ENCODE data around the gene DIDO1. TPM values are rescaled to one million over a fixed set of nuclear protein-coding genes. Genes with fewer than 3 reads are reported as not detected.

The DIDO1 gene
- total and polyA plus RNA-seq, 2 donors (not counting 1 experiment from before 2014, with no cell fraction given), result 25.9 to 33.2 TPM

DNA sequence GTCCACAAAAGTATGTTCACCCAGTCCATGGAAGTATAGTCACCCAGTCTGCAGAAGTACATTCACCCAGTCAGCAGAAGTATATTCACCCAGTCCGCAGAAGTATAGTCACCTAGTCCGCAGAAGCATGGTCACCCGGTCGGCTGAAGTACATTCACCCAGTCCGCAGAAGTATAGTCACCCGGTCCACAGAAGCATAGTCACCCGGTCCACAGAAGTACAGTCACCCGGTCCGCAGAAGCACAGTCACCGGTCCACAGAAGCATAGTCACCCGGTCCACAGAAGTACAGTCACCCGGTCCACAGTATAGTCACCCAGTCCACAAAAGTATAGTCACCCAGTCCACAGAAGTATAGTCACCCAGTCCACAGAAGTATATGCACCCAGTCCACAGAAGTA, 73.5 kb downstream of the DIDO1 start:
- Histone ChIP-seq H3K4me3 (replicated peaks in 1 of 4; ENCODE audit: control extremely low read depth in 1 of 4, insufficient read depth in 1 of 4, low read depth in 3 of 4, low read length in 4 of 4) (no peak overlapping the region), H3K9me3 (ENCODE audit: control insufficient read depth, insufficient read depth, low read depth, low read length) (no peaks in the 10 kb centered on the region), H3K4me2 (ENCODE audit: extremely low read depth, insufficient read depth, low read length) (no peak overlapping the region), H3K79me2 (ENCODE audit: control insufficient read depth, insufficient read depth, low read length) (no peaks in the 10 kb centered on the region), H3K4me1 (ENCODE audit: control insufficient read depth, extremely low read depth, insufficient read depth, low read length) (no peaks in the 10 kb centered on the region), H3K27me3 (ENCODE audit: control insufficient read depth, insufficient read depth, low read length) (no peaks in the 10 kb centered on the region), H3K9ac (ENCODE audit: insufficient read depth, low read length) (no peak overlapping the region), H3K36me3 (ENCODE audit: control insufficient read depth, insufficient read depth, low read length) (peaks cover 7% of the 10 kb centered on the region), H3K27ac (ENCODE audit: insufficient read depth, low read length) (no peak overlapping the region), H4K20me1 (ENCODE audit: control insufficient read depth, extremely low read depth, insufficient read depth, low read length) (no peaks in the 10 kb centered on the region), H2AFZ (ENCODE audit: low read length) (no peak overlapping the region)
- no peak for TF ChIP-seq EZH2 (IDR thresholded peaks at IDR 0.05; ENCODE audit: low read length, missing control alignments)
- no peak for DNase-seq (ENCODE audit: low read depth in 2 of 2)

DNA sequence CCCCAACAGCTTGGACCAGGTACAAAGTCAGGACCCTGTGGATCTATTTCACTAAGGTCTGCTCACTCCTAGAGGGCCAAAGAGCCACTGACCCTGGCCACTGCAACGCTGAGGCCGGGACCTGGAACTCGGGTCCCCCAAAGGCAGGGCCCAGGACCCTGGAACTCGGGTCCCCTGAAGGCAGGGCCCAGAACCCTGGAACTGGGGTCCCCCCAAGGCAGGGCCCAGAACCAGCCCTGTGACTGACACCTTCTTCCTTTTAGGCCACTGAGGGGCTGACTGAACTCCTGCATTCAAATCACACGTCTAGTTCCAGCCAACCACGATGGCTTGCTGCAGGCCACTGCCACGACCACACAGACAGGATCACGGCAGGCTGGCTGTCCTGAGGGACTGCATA, 74.1 kb downstream of the DIDO1 start:
- Histone ChIP-seq H3K4me3 (replicated peaks in 1 of 4; ENCODE audit: control extremely low read depth in 1 of 4, insufficient read depth in 1 of 4, low read depth in 3 of 4, low read length in 4 of 4) (no peak overlapping the region), H3K79me2 (ENCODE audit: control insufficient read depth, insufficient read depth, low read length) (no peaks in the 10 kb centered on the region), H3K9ac (ENCODE audit: insufficient read depth, low read length) (no peak overlapping the region), H3K4me1 (ENCODE audit: control insufficient read depth, extremely low read depth, insufficient read depth, low read length) (no peaks in the 10 kb centered on the region), H3K27ac (ENCODE audit: insufficient read depth, low read length) (no peak overlapping the region), H2AFZ (ENCODE audit: low read length) (no peak overlapping the region), H3K9me3 (ENCODE audit: control insufficient read depth, insufficient read depth, low read depth, low read length) (no peaks in the 10 kb centered on the region), H4K20me1 (ENCODE audit: control insufficient read depth, extremely low read depth, insufficient read depth, low read length) (no peaks in the 10 kb centered on the region), H3K36me3 (ENCODE audit: control insufficient read depth, insufficient read depth, low read length) (peaks cover 7% of the 10 kb centered on the region), H3K4me2 (ENCODE audit: extremely low read depth, insufficient read depth, low read length) (no peak overlapping the region), H3K27me3 (ENCODE audit: control insufficient read depth, insufficient read depth, low read length) (no peaks in the 10 kb centered on the region)
- TF ChIP-seq, protein P1, sequence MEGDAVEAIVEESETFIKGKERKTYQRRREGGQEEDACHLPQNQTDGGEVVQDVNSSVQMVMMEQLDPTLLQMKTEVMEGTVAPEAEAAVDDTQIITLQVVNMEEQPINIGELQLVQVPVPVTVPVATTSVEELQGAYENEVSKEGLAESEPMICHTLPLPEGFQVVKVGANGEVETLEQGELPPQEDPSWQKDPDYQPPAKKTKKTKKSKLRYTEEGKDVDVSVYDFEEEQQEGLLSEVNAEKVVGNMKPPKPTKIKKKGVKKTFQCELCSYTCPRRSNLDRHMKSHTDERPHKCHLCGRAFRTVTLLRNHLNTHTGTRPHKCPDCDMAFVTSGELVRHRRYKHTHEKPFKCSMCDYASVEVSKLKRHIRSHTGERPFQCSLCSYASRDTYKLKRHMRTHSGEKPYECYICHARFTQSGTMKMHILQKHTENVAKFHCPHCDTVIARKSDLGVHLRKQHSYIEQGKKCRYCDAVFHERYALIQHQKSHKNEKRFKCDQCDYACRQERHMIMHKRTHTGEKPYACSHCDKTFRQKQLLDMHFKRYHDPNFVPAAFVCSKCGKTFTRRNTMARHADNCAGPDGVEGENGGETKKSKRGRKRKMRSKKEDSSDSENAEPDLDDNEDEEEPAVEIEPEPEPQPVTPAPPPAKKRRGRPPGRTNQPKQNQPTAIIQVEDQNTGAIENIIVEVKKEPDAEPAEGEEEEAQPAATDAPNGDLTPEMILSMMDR (conservative IDR thresholded peaks at IDR 0.05 in 1 of 2, IDR thresholded peaks at IDR 0.05 in 1 of 2; ENCODE audit: low read depth in 1 of 2, low read length in 2 of 2), result no peak
- no peak for TF ChIP-seq EZH2 (IDR thresholded peaks at IDR 0.05; ENCODE audit: low read length, missing control alignments)
- DNase-seq (ENCODE audit: low read depth in 2 of 2), result no peak

DNA sequence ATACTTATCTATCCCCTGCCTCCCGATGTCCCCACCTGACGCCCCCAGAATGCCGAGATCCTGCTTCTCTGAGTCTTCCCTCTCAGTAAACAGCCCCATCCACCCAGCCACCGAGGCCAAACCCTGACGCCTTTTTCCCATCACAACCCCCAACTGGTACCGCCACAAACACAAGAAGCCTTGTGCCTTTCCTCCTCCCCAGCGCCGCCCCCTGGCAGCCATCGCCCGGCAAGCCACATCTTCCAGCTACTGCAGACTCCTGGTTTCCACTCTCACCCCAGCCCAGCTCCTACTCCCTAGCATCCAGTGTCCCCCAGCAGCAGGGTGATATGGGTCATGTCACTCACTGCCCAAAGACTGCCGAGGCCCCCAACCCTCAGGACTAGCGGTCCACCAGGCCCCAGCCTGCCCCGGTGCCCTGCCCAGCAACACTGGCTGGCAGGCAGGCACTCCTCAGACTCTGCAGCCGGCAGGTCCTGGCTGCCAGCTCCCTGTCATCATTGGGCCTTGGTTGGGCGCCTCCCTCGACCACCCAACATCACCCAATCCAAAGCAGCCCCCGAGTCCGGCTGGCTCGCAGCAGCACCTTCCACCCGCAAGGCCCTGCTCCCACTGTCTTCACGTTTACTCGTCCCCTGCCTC, 75.9 kb downstream of the DIDO1 start:
- TF ChIP-seq, protein P1 (conservative IDR thresholded peaks at IDR 0.05 in 1 of 2, IDR thresholded peaks at IDR 0.05 in 1 of 2; ENCODE audit: low read depth in 1 of 2, low read length in 2 of 2), result no peak
- no peak for TF ChIP-seq EZH2 (IDR thresholded peaks at IDR 0.05; ENCODE audit: low read length, missing control alignments)
- Histone ChIP-seq H2AFZ (ENCODE audit: low read length) (no peak overlapping the region), H3K79me2 (ENCODE audit: control insufficient read depth, insufficient read depth, low read length) (no peaks in the 10 kb centered on the region), H3K9me3 (ENCODE audit: control insufficient read depth, insufficient read depth, low read depth, low read length) (no peaks in the 10 kb centered on the region), H3K9ac (ENCODE audit: insufficient read depth, low read length) (no peak overlapping the region), H3K27me3 (ENCODE audit: control insufficient read depth, insufficient read depth, low read length) (no peaks in the 10 kb centered on the region), H4K20me1 (ENCODE audit: control insufficient read depth, extremely low read depth, insufficient read depth, low read length) (no peaks in the 10 kb centered on the region), H3K36me3 (ENCODE audit: control insufficient read depth, insufficient read depth, low read length) (peaks cover 5% of the 10 kb centered on the region), H3K4me1 (ENCODE audit: control insufficient read depth, extremely low read depth, insufficient read depth, low read length) (no peaks in the 10 kb centered on the region), H3K4me3 (replicated peaks in 1 of 4; ENCODE audit: control extremely low read depth in 1 of 4, insufficient read depth in 1 of 4, low read depth in 3 of 4, low read length in 4 of 4) (no peak overlapping the region), H3K4me2 (ENCODE audit: extremely low read depth, insufficient read depth, low read length) (no peak overlapping the region), H3K27ac (ENCODE audit: insufficient read depth, low read length) (no peak overlapping the region)
- no peak for DNase-seq (ENCODE audit: low read depth in 2 of 2)
